Kidney capillary endothelial cell (primary cell): Measurements from ENCODE around the gene DNM3.

Source experiments
- DNase-seq: peaks from one replicate; pipeline ENCODE4 v3.0.0-alpha.2; 2018; ENCODE audit warnings: low spot score

Gene DNM3

DNA sequence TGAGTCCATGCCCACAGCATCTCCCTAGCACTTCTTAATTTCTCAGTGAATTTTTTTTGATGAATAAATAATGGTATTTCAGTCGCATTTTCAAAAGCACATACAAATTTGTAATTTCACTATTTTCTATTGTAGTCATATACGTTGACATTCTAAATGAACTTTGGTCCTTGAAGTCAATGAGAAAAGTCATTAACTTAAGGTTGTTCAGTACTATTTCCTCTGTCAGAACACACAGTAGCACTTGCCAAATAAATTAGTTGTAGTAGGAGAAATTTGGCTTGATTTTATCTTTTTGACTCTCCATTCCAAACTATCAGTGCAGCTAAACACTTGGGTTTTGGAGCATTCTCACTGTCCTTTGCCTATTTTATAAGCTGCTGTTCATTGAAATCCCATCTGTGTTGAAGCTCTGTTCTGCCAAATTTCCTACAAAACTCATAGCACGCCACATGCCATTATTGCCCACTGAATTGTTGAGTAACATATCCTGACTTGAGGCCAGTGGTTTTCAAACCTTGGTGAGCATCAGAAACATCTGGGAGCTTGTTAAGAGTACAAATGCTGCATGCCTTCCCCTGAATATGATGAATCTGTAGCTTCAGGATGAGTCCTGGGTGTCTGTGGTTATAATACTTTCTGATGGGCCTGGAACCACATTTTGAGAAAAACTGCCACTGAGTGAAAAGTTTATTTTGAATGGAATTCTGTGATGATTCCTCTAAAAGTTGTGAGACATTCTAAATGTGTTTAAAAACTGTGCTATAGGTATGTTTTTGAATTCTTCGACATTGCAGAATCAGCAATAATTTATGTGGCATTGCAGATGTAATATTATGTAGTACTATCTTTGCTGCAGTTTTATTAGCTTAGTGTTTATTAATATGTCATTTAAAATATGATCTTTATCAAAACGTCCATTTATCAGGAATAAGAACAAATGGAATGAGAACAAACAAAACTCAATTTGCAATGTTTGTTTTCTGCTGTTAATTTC, 78.9 kb downstream of the DNM3 start:
- DNase-seq: no peak

DNA sequence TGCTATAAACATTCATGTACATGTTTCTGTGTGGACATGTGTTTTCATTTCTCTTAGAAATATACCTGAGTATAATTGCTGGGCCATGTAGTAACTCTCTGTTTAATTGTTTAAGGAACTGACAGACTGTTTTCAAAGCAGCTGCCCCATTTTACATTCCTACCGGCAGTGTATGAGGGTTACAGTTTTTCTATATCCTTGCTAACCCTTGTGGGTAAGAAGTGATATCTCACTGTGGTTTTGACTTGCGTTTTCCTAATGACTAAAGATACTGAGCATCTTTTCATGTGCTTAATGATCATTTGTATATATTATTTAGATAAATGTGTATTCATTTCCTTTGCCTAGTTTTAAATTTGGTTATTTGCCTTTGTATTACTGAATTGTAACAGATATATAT, 81.7 kb downstream of the DNM3 start:
- no peak for DNase-seq

DNA sequence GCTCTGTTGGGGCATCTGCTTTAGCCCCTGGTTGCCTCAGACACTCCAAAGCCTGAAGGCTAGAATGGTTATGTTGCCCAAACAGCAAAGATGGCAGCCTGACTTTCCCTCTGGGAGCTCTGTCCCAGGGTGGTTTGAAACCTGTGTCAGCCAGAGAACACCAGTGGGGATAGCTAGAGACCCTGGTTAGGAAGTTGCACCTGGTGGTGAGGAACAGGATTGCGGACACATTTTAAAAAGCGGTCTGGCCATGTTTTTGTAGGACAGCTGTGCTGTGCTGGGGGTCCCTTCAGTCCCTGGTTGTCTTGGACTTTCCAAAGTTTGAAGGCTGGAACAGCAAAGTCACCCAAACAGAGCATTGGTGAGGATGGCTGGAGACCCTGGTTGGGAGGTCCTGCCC, 87.8 kb downstream of the DNM3 start:
- DNase-seq: no peak

DNA sequence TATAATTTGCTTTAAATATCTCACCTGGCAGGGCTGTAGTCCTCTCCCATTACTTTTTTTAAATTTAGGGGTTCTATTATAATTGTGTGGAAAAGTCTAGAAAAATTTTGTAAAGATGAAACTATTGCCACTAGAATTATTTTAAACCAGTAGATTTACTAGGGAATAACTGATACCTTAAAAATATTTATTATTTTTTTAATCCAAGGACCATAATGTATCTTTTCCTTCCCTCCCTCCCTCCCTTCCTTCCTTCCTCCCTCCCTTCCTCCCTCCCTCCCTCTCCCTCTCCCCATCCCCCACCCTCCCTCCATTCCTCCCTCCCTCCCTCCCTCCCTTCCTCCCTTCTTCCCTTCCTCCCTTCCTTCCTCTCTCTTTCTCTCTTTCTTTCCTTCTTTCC, 90.5 kb downstream of the DNM3 start:
- no peak for DNase-seq

DNA sequence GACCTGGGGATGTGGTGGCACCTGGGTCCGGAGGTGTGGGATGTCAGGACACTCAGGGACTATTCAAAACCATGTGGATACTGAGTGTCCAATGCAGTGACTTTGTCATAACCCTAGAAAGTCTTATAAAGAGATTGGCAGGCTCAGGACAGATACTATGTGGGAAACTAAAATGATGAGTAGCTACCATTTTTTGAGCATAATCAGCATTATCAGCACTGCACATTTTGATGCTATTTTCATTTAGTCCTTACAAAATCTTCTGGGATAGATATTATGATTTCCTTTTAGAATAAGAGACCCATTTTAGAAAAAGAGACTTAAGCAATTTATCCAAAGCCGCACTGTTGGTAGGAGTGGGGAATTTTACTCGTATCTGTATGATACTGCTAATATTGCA, 93.4 kb downstream of the DNM3 start:
- no peak for DNase-seq

DNA sequence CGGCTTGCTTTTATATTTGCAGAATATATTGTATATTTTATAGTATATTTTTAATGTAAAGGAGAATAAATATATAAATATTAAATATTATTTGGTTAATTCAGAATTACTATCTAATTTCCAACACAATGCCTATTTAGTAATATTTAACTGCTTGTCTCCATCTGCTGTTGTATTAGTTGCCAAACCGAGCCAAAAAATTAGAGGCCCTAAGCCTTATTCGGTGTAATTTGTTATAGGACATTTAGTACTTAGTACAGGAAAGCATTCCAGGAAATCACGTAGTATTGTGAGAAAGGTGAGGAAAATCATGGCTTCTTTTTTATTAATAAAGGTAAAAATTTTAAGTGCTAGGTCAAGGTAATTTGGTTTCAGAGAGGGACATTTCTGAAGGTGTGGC, 93.8 kb downstream of the DNM3 start:
- DNase-seq: no peak

DNA sequence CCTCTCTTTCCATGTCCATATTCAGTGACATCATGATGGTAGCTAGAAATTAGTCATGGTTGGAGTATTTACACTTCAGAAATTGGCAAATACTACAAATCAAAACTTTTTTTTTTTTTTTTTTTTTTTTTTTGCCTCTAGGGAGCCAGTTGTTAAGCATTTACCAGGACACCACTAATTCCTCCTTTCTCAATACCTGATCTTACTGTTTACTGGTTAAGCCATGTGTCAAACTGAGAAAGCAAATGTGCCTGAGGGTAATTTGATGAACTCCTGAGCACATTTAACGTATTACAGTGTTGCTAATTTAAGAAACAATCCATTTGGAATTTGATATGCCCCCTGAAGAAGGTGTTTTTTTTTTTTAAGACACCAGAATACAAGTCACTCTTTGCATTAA, 94.4 kb downstream of the DNM3 start:
- DNase-seq: no peak

DNA sequence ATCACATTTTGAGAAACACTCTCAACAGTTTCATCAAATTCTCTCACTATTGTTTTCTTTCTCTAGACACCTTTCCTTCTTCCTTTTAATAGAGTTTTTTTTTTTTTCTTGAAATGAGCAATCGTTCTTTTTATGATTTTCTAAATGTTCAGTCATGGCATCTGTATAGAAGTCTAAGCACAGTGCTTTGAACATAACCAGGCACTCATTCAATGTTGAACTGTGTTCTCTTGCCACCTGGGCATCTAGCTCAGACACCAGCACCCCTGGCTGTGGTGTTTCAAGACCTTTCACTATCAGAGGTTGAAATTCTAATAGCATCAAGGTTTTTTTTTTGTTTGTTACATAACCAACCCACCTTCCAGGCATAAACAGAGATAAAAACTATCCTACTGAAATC, 96.6 kb downstream of the DNM3 start:
- no peak for DNase-seq

DNA sequence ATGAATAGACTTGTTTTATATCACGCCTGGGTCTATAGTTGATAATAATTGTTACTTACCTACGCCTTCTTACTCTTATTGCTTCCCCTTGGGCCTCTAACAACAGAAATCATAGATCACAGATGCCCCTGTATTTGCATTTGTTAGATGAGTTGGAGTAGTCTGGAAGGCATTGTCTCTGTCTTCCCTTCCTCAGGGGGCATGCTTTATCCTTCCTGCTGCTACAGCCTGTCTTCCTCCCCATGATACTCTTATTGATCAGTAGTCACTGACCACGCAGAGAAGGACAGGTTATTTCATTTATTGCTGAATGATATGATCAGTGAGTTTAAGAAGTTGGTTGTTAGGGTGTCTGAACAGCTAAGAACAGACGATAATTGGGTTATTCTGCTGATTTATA, 98.4 kb downstream of the DNM3 start:
- DNase-seq: no peak

DNA sequence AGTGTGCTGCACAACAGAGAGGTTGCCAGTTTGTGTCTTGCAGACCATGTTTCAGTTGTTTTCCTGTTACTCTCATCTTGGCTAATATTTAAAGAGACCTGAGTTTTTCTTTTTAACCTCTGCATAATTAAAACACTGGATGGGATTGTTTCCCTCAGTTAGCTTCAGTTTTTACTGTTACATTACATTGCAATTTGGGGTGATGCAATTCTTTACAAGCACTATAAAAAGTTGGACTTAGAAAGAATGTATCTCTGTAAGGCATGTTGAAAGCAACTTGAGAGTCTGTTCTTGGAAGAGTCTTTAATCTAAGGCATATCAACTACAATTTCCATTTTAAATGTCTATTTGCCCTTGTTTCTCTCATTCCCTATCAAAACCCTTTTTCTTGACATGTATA, 99.1 kb downstream of the DNM3 start:
- DNase-seq: no peak

DNA sequence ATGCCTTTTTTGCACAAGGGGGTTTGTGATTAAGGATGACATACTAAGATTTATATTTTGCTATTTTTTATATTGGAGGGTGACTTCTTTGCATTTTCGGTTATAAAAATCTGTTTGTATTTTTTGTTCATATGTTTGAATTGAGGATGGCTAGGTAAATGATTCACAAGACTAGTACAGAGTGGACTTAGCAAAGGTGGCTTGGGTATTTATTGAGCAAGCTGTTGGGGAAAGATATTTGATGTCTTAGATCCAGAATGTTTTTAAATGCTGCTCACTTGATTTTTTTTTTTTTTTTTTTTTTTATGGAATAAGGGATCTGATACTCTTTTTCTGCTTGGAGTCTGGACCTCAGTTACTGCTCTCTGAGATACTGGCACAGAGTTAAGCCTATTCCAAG, 100.6 kb downstream of the DNM3 start:
- no peak for DNase-seq

DNA sequence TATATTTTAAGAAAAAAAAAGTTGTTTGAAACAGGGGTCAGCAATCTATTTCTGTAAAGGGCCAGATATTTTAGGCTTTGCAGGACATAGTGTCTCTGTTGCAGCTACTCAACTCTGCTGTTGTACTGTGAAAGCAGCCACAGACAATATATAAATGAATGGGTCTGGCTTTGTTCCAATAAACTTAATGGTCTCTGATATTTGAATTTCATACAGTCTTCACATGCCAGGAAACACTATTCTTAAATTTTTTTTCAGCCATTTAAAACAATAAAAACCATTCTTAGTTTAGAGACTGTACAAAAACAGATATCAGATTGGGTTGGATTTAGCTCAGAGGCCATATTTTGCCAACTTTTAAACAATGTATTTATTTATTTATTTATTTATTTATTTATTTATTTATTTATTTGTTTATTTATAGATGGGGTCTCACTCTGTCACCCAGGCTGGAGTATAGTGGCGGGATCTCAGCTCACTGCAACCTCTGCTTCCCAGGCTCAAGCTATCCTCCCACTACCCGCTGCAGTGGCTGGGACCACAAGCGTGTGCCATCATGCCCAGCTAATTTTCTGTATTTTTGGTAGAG, 102.8 kb downstream of the DNM3 start:
- no peak for DNase-seq

DNA sequence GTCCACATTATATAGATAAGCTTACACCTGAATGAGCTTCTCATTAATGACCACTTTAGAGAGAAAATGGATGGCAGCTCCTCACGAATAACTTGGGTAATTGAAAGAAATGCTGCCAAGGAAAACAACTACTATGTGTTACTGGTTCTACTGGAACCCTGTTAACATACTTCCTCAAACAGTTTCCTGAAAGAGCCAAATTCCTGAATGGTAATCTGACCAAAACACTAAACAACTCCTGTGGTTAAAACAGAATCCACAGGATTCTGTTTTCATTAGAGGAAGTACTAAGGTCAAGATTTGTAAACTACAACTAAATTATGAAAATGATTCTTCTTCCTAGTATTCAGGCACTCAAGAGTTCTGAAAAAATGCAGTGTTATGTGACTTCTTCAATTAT, 107.2 kb downstream of the DNM3 start:
- DNase-seq: no peak

DNA sequence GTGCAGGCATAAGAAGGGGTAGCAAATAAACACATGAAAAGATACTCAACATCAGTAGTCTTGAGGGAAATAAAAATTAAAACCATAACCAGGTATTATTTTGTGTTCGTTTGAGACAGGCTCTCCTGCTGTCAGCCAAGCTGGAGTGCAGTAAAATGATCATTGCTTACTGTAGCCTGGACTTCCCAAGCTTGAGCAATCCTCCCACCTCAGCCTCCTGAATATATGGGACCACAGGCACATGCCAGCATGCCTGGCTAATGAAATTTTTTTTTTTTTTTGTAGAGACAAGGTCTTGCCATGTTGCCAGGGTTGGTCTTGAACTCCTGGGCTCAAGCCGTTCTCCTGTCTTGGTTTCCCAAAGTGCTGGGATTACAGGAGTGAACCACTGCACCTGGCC, 108.0 kb downstream of the DNM3 start:
- no peak for DNase-seq

DNA sequence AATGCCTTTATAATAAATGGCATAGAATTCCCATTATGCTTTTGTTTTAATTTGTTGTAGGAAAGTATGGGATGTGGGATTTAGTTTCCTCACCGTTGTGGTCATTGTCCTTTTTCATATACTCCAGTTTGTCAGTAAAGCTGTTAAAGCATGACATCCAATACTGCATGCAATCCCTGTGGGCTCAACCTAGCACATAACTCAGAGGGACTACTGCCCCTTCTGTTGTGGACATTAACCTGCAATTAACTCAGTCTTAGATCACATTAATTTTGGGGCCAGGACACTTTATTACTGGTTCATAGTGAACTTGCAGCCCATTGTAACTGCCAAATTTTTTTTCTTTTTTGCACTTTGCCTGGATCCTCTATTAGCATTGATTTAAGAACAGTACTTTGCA, 112.5 kb downstream of the DNM3 start:
- no peak for DNase-seq

DNA sequence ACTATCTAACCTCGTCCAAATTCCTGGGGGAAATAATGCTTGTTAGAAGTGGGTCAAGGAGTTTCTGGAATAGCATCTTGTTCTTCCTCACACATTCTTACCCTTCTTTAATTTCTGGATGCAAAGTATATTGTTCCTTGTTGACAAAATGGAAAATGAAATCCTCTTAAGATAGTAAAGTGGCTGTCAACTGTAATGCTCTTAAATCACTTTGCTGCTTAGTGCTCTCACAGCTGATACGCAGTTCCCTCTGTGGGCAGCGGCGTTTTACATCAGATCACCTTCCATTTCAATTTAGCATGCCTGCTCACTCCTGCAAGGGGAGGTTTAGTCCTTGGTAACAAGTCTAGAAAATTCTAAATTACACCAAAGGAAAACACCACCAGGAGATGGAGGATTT, 113.1 kb downstream of the DNM3 start:
- DNase-seq: no peak

DNA sequence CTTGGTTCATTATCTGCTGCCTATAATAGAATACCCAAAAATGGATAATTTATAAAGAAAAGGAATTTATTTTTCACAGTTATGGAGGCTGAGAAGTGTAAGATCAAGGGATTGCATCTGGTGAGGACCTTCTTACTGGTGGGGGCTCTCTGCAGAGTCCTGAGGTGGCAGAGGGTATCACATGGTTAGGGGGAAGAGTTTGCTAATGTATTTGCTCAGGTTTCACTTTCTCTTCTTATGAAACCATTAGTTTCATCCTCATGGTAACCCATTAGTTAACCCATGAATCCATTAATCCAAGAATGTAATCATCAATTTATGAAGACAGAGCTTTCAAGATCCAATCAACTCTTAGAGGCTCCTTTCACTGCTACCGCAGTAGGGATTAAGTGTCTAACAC, 120.6 kb downstream of the DNM3 start:
- DNase-seq: no peak

DNA sequence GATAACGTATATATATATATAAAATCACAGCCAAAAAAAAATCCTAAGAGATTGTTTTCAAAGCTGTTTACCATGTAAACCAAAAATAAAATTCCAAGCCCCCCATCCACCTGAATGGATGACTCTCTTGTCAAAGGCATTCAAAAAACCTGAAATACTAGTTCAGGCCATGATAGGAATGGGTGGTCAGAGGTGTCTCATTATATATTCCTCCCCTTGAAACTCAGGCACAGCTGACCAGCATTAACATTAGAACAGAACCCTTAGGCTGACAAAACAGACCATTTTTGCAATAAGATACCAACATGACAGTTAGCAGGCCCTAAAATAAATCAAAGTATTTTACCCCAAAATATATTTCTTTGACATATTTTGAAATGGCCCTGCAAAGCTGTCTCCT, 122.5 kb downstream of the DNM3 start:
- no peak for DNase-seq

DNA sequence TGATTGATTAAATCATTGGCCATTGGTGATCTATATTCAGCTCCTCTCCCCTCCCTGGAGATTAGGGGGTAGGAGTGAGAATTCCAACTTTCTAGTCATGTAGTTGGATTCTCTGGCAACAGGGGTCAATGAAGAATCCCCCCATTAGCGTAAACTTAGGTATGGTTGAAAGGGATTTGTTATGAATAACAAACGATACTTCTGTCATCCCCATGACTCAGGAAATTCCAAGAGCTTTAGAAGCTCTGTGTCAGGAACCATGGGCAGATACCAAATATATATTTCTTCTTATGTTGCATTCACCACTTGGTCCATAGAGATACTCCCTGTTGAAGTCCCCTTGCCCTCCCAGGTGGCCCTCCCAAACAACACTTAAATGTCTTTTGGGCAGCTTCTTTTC, 124.5 kb downstream of the DNM3 start:
- peak; percentile 56 for DNase-seq

DNA sequence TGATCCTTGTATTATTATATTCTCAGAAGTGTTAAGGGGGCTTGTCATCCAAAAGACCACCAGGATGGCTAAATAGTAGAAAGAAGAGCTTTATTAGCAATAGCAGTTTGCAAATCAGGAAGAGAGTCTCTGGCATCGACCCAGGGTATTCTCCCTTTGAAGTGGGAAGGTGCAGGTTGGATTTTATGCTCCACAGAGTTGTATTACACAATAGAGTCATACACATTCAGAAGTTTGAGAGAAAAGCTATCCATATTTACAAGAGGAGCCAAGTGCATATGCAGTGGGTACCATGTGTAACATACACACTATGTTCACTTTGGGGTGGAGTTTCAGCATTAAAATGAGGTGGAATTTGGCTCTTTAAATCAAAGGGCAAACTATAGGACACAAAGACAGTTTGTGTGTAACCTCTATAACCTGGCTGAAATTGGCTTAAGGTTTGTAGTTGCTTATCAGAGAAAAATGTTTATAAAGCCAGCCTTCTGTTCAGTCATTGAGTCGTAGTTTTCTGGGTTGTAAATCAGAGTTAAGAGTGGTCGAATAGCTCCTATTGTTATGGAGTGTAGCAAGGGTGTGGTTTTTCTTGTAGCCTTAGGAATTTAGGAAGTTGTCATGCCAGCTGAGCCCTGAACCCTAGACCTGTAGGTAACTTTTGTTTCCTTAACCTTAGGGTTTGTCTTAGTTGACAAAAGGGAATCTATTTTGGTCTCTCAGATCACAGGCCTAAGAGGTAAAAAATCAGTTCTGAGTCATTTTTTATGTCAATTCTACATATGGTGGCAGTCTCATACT, 125.3 kb downstream of the DNM3 start:
- peak; percentile 84 for DNase-seq

DNA sequence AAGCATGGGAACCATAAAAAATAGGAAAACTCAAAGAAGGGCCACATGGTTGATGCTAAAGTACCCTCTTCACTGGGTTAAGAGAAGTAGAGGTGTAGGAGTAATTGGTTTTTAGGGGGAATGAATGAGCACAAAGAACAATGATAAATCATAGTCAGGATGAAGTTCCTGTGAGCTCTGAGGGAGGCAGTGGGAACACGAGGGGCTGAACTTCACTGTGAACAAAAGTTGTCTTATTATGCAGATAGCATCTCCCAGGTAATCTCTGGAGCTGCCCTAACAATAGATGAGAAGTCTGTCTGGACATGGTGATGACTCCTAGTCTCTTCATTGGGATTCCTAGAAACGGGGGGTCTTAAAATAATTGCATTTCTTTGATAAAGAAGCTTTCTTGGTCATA, 127.9 kb downstream of the DNM3 start:
- no peak for DNase-seq

DNA sequence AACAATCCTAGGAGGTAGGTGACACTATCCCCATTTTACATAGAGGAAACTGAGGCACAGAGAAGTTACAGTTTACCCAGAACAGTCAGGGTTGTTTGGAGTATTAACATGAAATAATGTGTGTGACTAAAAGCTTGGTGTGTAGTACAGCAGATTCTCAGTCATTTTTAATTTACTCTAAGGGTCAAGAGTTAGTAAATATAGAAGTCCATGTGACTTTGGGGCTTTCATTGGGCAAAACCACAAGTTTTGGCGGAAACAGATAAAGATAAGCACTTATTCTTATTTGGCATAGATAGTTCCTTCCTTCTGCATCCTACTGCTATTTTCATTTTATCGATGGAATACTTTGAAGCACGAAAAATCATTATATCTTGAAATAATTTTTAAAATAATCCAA, 128.5 kb downstream of the DNM3 start:
- DNase-seq: no peak

DNA sequence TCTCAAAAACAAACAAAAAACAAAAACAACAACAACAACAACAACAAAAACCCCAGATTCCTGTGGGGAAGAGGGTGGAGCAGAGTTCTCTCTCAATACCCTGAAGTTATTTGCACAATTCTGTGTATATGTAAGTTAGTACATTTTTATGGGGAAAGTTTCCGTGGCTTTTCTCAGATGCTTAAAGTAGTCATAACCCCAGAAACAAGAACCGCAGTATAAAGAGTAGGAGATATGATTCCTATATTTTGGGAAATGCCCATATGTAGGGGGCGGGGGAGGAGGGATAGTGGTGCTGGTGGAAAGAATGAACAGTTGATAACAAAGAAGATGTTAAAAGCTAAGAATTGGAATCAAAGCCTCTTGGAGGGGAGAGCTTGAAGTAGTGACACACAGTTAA, 131.5 kb downstream of the DNM3 start:
- no peak for DNase-seq
